IMR-90 (cell line): ENCODE results near the gene FRMD3. TPM values are rescaled to one million over a fixed set of nuclear protein-coding genes. Genes with fewer than 3 reads are reported as not detected.

ENCODE experiments used
- ATAC-seq: fragments of 200-7000 bp; cut with Tn5 transposase; 2 replicates; pipeline ENCODE4 v1.9.1; 2020; ENCODE audit warnings: low read depth, mild to moderate bottlenecking, moderate library complexity
- BruUV-seq: library from RNA; stranded (reverse); fragments of 400-500 nt; replicated peaks from 2 replicates; lab custom pipeline; 2021; lab: Mats Ljungman, UMichigan
- CTCF ChIA-PET: fragments of 300-600 bp; formaldehyde crosslinking; extraction: SDS; loops from one replicate; lab custom pipeline; 2021; ENCODE audit warnings: antibody characterized with exemption; lab: Yijun Ruan, JAX
- POLR2A ChIA-PET: fragments of 300-600 bp; sonication (Branson Sonifier 250); formaldehyde crosslinking; loops from one replicate; lab custom pipeline; 2022; ENCODE audit warnings: antibody characterized with exemption; ENCODE audit not compliant: unreplicated experiment; lab: Charles Lee
- DNase-seq: peaks from one replicate; pipeline ENCODE4 v3.0.0; 2013
- H2AFZ ChIP-seq: replicated peaks from 2 replicates; pipeline ENCODE3; 2013; ENCODE audit warnings: low read length, mild to moderate bottlenecking; ENCODE audit not compliant: poor library complexity
- H2AK5ac ChIP-seq: 2 replicates; pipeline ENCODE4 v1.6.1; 2013; ENCODE audit warnings: low read depth, low read length, inconsistent platforms
- H2AK9ac ChIP-seq: replicated peaks from 2 replicates; pipeline ENCODE3; 2013; ENCODE audit warnings: mild to moderate bottlenecking, low read depth, low read length, moderate library complexity; ENCODE audit not compliant: poor library complexity
- H2BK120ac ChIP-seq: 2 replicates; pipeline ENCODE4 v1.6.1; 2013; ENCODE audit warnings: low read depth, low read length, inconsistent platforms
- H2BK15ac ChIP-seq: 3 replicates; pipeline ENCODE4 v1.6.1; 2013; ENCODE audit warnings: low read depth, low read length, inconsistent platforms
- H2BK20ac ChIP-seq: 2 replicates; pipeline ENCODE4 v1.6.1; 2013; ENCODE audit warnings: low read depth, mild to moderate bottlenecking, inconsistent platforms, low read length, moderate library complexity
- H2BK5ac ChIP-seq: 2 replicates; pipeline ENCODE4 v1.6.1; 2013; ENCODE audit warnings: mild to moderate bottlenecking, low read depth, low read length, inconsistent platforms; ENCODE audit not compliant: poor library complexity, severe bottlenecking
- H3K14ac ChIP-seq: replicated peaks from 2 replicates; pipeline ENCODE4 v1.6.1; 2013; ENCODE audit warnings: low read depth, low read length, inconsistent platforms
- H3K18ac ChIP-seq: 2 replicates; pipeline ENCODE4 v1.6.1; 2013; ENCODE audit warnings: low read depth, low read length, control low read depth
- H3K23ac ChIP-seq: 2 replicates; pipeline ENCODE4 v1.6.1; 2013; ENCODE audit warnings: low read depth, low read length, inconsistent platforms
- H3K27ac ChIP-seq: 2 replicates; pipeline ENCODE4 v1.5.1; 2013; ENCODE audit warnings: mild to moderate bottlenecking, control low read depth, low read length; ENCODE audit not compliant: insufficient read depth
- H3K27me3 ChIP-seq: 2 replicates; pipeline ENCODE4 v1.6.1; 2013; ENCODE audit warnings: low read length; ENCODE audit not compliant: control insufficient read depth, insufficient read depth
- H3K36me3 ChIP-seq: 2 replicates; pipeline ENCODE4 v1.6.1; 2013; ENCODE audit warnings: low read length, mixed read lengths; ENCODE audit not compliant: control insufficient read depth, insufficient read depth
- H3K4ac ChIP-seq: 2 replicates; pipeline ENCODE4 v1.6.1; 2013; ENCODE audit warnings: low read depth, low read length, inconsistent platforms
- H3K4me1 ChIP-seq: 2 replicates; pipeline ENCODE4 v1.6.1; 2013; ENCODE audit warnings: low read length, mixed read lengths; ENCODE audit not compliant: control insufficient read depth, insufficient read depth
- H3K4me2 ChIP-seq: 2 replicates; pipeline ENCODE4 v1.6.1; 2013; ENCODE audit warnings: low read depth, mild to moderate bottlenecking, control low read depth, low read length, moderate library complexity
- H3K4me3 ChIP-seq: 2 replicates; pipeline ENCODE4 v1.5.1; 2013; ENCODE audit warnings: low read depth, mild to moderate bottlenecking, control low read depth, low read length, moderate library complexity; ENCODE audit not compliant: insufficient read depth
- H3K56ac ChIP-seq: 2 replicates; pipeline ENCODE4 v1.6.1; 2013; ENCODE audit warnings: low read length, inconsistent platforms; ENCODE audit not compliant: insufficient read depth; ENCODE audit errors: extremely low read depth
- H3K79me1 ChIP-seq, 2 experiments: 2 replicates each; pipeline ENCODE4 v1.6.1; 2013; ENCODE audit warnings: low read length in 2 of 2, inconsistent platforms in 1 of 2, low read depth in 1 of 2
- H3K9ac ChIP-seq: 2 replicates; pipeline ENCODE4 v1.6.1; 2013; ENCODE audit warnings: low read depth, low read length, control low read depth
- H3K9me1 ChIP-seq: 2 replicates; pipeline ENCODE4 v1.6.1; 2013; ENCODE audit warnings: low read length, inconsistent platforms; ENCODE audit not compliant: insufficient read depth
- H3K9me3 ChIP-seq: 2 replicates; pipeline ENCODE4 v1.6.1; 2013; ENCODE audit warnings: low read length; ENCODE audit not compliant: control insufficient read depth, insufficient read depth
- H4K20me1 ChIP-seq: 2 replicates; pipeline ENCODE4 v1.6.1; 2013; ENCODE audit warnings: low read length, inconsistent platforms; ENCODE audit not compliant: insufficient read depth
- H4K5ac ChIP-seq: 2 replicates; pipeline ENCODE4 v1.6.1; 2013; ENCODE audit warnings: mild to moderate bottlenecking, low read depth, low read length, control low read depth
- H4K8ac ChIP-seq, 2 experiments: 2 replicates each; pipeline ENCODE4 v1.6.1; 2013; ENCODE audit warnings: low read depth in 2 of 2, low read length in 2 of 2, control low read depth in 1 of 2, inconsistent platforms in 1 of 2
- H4K91ac ChIP-seq: 2 replicates; pipeline ENCODE4 v1.6.1; 2013; ENCODE audit warnings: low read depth, low read length, inconsistent platforms; ENCODE audit not compliant: insufficient read depth
- BHLHE40 ChIP-seq: fragments of 150-350 bp; IDR thresholded peaks from 2 replicates; pipeline ENCODE4 v1.6.1; 2016; ENCODE audit warnings: mild to moderate bottlenecking, low read depth, low read length
- CEBPB ChIP-seq: IDR thresholded peaks from 2 replicates; pipeline ENCODE4 v1.6.1; 2012; ENCODE audit warnings: low read depth, low read length, improper control_type of control experiment
- CHD1 ChIP-seq: IDR thresholded peaks from 2 replicates; pipeline ENCODE4 v1.6.1; 2012; ENCODE audit warnings: low read depth, low read length, improper control_type of control experiment
- CTCF ChIP-seq: conservative IDR thresholded peaks from 2 replicates; pipeline ENCODE4 v1.5.1; 2012; ENCODE audit warnings: mild to moderate bottlenecking, low read depth, low read length, improper control_type of control experiment
- ELK1 ChIP-seq: fragments of 150-350 bp; IDR thresholded peaks from 2 replicates; pipeline ENCODE4 v1.6.1; 2016; ENCODE audit warnings: low read depth, mild to moderate bottlenecking, low read length, moderate library complexity, borderline replicate concordance
- FOS ChIP-seq: fragments of 150-350 bp; IDR thresholded peaks from 2 replicates; pipeline ENCODE4 v1.6.1; 2016; ENCODE audit warnings: low read depth, low read length
- MAFK ChIP-seq: IDR thresholded peaks from 2 replicates; pipeline ENCODE4 v1.6.1; 2012; ENCODE audit warnings: low read depth, low read length, improper control_type of control experiment
- MAZ ChIP-seq: IDR thresholded peaks from 2 replicates; pipeline ENCODE4 v1.6.1; 2012; ENCODE audit warnings: low read depth, mild to moderate bottlenecking, low read length, improper control_type of control experiment, moderate library complexity, borderline replicate concordance
- MXI1 ChIP-seq: IDR thresholded peaks from 2 replicates; pipeline ENCODE4 v1.6.1; 2012; ENCODE audit warnings: low read depth, mild to moderate bottlenecking, low read length, moderate library complexity, borderline replicate concordance
- NFE2L2 ChIP-seq: fragments of 150-350 bp; IDR thresholded peaks from 2 replicates; pipeline ENCODE4 v1.6.1; 2016; ENCODE audit warnings: low read depth, mild to moderate bottlenecking, low read length
- POLR2A ChIP-seq: IDR thresholded peaks from 2 replicates; pipeline ENCODE4 v1.6.1; 2012; ENCODE audit warnings: mild to moderate bottlenecking, low read depth, low read length
- RAD21 ChIP-seq: IDR thresholded peaks from 2 replicates; pipeline ENCODE4 v1.6.1; 2012; ENCODE audit warnings: low read length, improper control_type of control experiment
- RCOR1 ChIP-seq: IDR thresholded peaks from 2 replicates; pipeline ENCODE4 v1.6.1; 2012; ENCODE audit warnings: mild to moderate bottlenecking, low read length, improper control_type of control experiment; ENCODE audit not compliant: insufficient replicate concordance
- RFX5 ChIP-seq: IDR thresholded peaks from 2 replicates; pipeline ENCODE4 v1.8.0; 2012; ENCODE audit warnings: low read depth, mild to moderate bottlenecking, low read length, moderate library complexity
- SMC3 ChIP-seq: fragments of 150-350 bp; IDR thresholded peaks from 2 replicates; pipeline ENCODE4 v1.6.1; 2016; ENCODE audit warnings: low read depth, mild to moderate bottlenecking, antibody characterized with exemption, low read length, moderate library complexity
- USF2 ChIP-seq: fragments of 150-350 bp; IDR thresholded peaks from 2 replicates; pipeline ENCODE4 v1.6.1; 2017; ENCODE audit warnings: mild to moderate bottlenecking, antibody characterized with exemption, low read length, low read depth
- WGBS, 2 experiments: methylation state at CpG; one replicate each; pipeline versions ENCODE4 v1.1.5 to v1.1.7; 2013; ENCODE audit warnings: missing lambda C conversion rate in 2 of 2; ENCODE audit not compliant: insufficient read length in 1 of 2; ENCODE audit errors: extremely low coverage in 2 of 2; 5-methylcytosine and 5-hydroxymethylcytosine counted together
- dilution Hi-C: fragments of 300-500 bp; cut with HindIII; formaldehyde crosslinking; loops from one replicate; pipeline ENCODE4 v1.14.3; 2018; ENCODE audit warnings: low sequenced_read_pairs; ENCODE audit not compliant: unreplicated experiment
- in situ Hi-C: fragments of 300-500 bp; cut with MboI; formaldehyde crosslinking; loops from 3 replicates; pipeline ENCODE4 v1.14.3; 2019; ENCODE audit warnings: low sequenced_read_pairs, inconsistent platforms, mixed read lengths
- intact Hi-C: fragments of 100-400 bp; cut with micrococcal nuclease; formaldehyde crosslinking; loops from 2 replicates; pipeline ENCODE4 v1.10.0; 2022
- polyA plus RNA-seq, 3 experiments: library from polyadenylated mRNA; depleted of rRNA; stranded (reverse); fragments of >200 nt; gene quantifications; 2 replicates each; pipeline ENCODE4 v1.2.3, GENCODE V29; 2012; ENCODE audit warnings: low replicate concordance in 1 of 3
- total RNA-seq: library from RNA; depleted of rRNA; stranded (reverse); fragments of >200 nt; gene quantifications from 2 replicates; pipeline ENCODE4 v1.2.3, GENCODE V29; 2012

Gene FRMD3
- total and polyA plus RNA-seq, 2 of the 4 experiments (the other 2 are of a cell fraction), result 0.02 to 0.18 TPM

- H2BK120ac ChIP-seq, result no peak overlapping the region
- no peak overlapping the region for H2BK15ac ChIP-seq
- no peak overlapping the region for H2AK9ac ChIP-seq
- no CpG with 5 or more reads among the region's 8 CpGs for WGBS, 2 experiments
- no peak overlapping the region for H3K14ac ChIP-seq
- no peaks in the 10 kb centered on the region for H3K27me3 ChIP-seq
- in situ Hi-C loops, result no loop called here
- TF ChIP-seq RCOR1 (no peak), MAZ (no peak), USF2 (no peak), ELK1 (no peak), FOS (no peak), RFX5 (no peak), MXI1 (no peak), NFE2L2 (no peak), CHD1 (no peak), CTCF (no peak), SMC3 (no peak), POLR2A (no peak), CEBPB (no peak), BHLHE40 (no peak), RAD21 (no peak), MAFK (no peak)
- H2BK5ac ChIP-seq, result no peak overlapping the region
- no peak overlapping the region for H3K18ac ChIP-seq
- no peak overlapping the region for H4K8ac ChIP-seq
- no peak overlapping the region for H3K9ac ChIP-seq
- no peak for DNase-seq
- no peak overlapping the region for H3K4me2 ChIP-seq
- no peak overlapping the region for H2BK20ac ChIP-seq
- H3K9me3 ChIP-seq, result no peaks in the 10 kb centered on the region
- H3K23ac ChIP-seq, result no peak overlapping the region
- intact Hi-C loops, result no loop called here
- no peak overlapping the region for H3K27ac ChIP-seq
- no peak for ATAC-seq
- no peaks in the 10 kb centered on the region for H3K4me1 ChIP-seq
- H4K91ac ChIP-seq, result no peak overlapping the region
- H3K79me1 ChIP-seq, result no peaks in the 10 kb centered on the region
- no peak overlapping the region for H2AK5ac ChIP-seq
- H3K9me1 ChIP-seq, result no peaks in the 10 kb centered on the region
- no peak overlapping the region for H4K5ac ChIP-seq
- H3K56ac ChIP-seq, result no peak overlapping the region
- ChIA-PET CTCF (interaction anchor here (0.6 to 0.7 kb wide), 2 partner anchors 340 to 806 kb away, joined by 3 read pairs; no protein-coding TSS in a partner anchor), POLR2A (no interaction called here)
- H3K36me3 ChIP-seq, result no peaks in the 10 kb centered on the region
- no peaks in the 10 kb centered on the region for H4K20me1 ChIP-seq
- no peak overlapping the region for H2AFZ ChIP-seq
- no peak overlapping the region for H3K4me3 ChIP-seq
- dilution Hi-C loops, result no loop called here
- H3K4ac ChIP-seq, result no peak overlapping the region
- BruUV-seq, result no TSS peak
Observed at GRCh38 chr9:83509402-83509801, 28.8 kb downstream of the FRMD3 start.
